Body of pancreas (tissue), 4 donors: ENCODE data around the gene ASB10. TPM values are rescaled to one million over a fixed set of nuclear protein-coding genes. Genes with fewer than 3 reads are reported as not detected.

Experiments
- ATAC-seq: fragments of 150-250 bp; one replicate; pipeline ENCODE4 v1.9.1; 2016
- DNase-seq, 4 donors: peaks; one replicate each; pipeline ENCODE4 v3.0.0-alpha.2; 2019
- H3K27ac ChIP-seq, 4 donors: fragments of 200-600 bp; sonication (generic); 1 replicate in 3 of 4; 2 replicates in 1 of 4; pipeline versions ENCODE4 v1.5.1 to v1.6.1; 2016 to 2019; ENCODE audit warnings: mild to moderate bottlenecking in 1 of 4, mixed read lengths in 1 of 4, moderate library complexity in 1 of 4
- H3K27me3 ChIP-seq, 2 donors: fragments of 200-600 bp; sonication (generic); one replicate each; pipeline ENCODE4 v1.6.0; 2016; ENCODE audit warnings: mild to moderate bottlenecking in 1 of 2
- H3K36me3 ChIP-seq, 2 donors: fragments of 200-600 bp; sonication (generic); replicated peaks in 1 of 2; 2 replicates each; pipeline ENCODE4 v1.5.1; 2016; ENCODE audit warnings: low read depth in 2 of 2; ENCODE audit not compliant: insufficient read depth in 1 of 2
- H3K4me1 ChIP-seq: fragments of 200-600 bp; sonication (generic); one replicate; pipeline ENCODE4 v1.6.0; 2016
- H3K4me3 ChIP-seq, 2 donors: fragments of 200-600 bp; sonication (generic); 1 replicate in 1 of 2; 2 replicates in 1 of 2; pipeline ENCODE4 v1.5.1; 2016 to 2019
- H3K9me3 ChIP-seq, 3 donors: fragments of 200-600 bp; sonication (generic); 1 replicate in 2 of 3; 2 replicates in 1 of 3; pipeline ENCODE4 v1.5.1; 2016
- CTCF ChIP-seq, 7 experiments: fragments of 450-650 bp in 4 of 7; fragments of 200-600 bp in 3 of 7; sonication (generic) in 3 of 7; IDR thresholded peaks; one replicate each; pipeline ENCODE4 v1.5.1; 2016 to 2019; ENCODE audit warnings: antibody characterized with exemption in 7 of 7
- POLR2A ChIP-seq, 3 donors: fragments of 450-650 bp; IDR thresholded peaks; one replicate each; pipeline ENCODE4 v1.6.1; 2016; ENCODE audit warnings: antibody characterized with exemption in 3 of 3, mild to moderate bottlenecking in 2 of 3
- WGBS, 2 donors: methylation state at CpG; one replicate each; pipeline ENCODE4 v1.1.5; 2017; 5-methylcytosine and 5-hydroxymethylcytosine counted together
- intact Hi-C: fragments of 100-400 bp; cut with DNase I; formaldehyde crosslinking; loops from one replicate; pipeline ENCODE4 v1.15.1; 2023
- total RNA-seq, 2 donors: library from RNA; depleted of rRNA; stranded (reverse); fragments of >200 nt; gene quantifications; one replicate each; pipeline ENCODE4 v1.1.0, GENCODE V29; 2016

ASB10 gene
- total RNA-seq, 2 donors from 2014 or later, result not detected

- TF ChIP-seq CTCF (IDR thresholded peaks at IDR 0.05) (no peak), POLR2A (IDR thresholded peaks at IDR 0.05) (no peak)
- WGBS, 2 donors, result 69 to 80% methylated on average over 1 of the region's 1 CpG
- H3K36me3 ChIP-seq, result no peaks in the 10 kb centered on the region
- H3K27me3 ChIP-seq, result peaks cover 0 to 15% of the 10 kb centered on the region in 2 donors
- intact Hi-C loops, result no loop called here
- no peaks in the 10 kb centered on the region for H3K9me3 ChIP-seq
- no peak overlapping the region for H3K27ac ChIP-seq
- ATAC-seq, result no peak
- no peak for DNase-seq
- peaks cover 2% of the 10 kb centered on the region for H3K4me1 ChIP-seq
- no peak overlapping the region for H3K4me3 ChIP-seq
Measured at GRCh38 chr7:151161757-151162156, 25.3 kb downstream of the ASB10 start.

- Histone ChIP-seq H3K27me3 (no peaks in the 10 kb centered on the region), H3K9me3 (no peaks in the 10 kb centered on the region), H3K36me3 (no peaks in the 10 kb centered on the region), H3K4me3 (no peak overlapping the region), H3K27ac (no peak overlapping the region), H3K4me1 (no peaks in the 10 kb centered on the region)
- 72 to 75% methylated on average over 7 of the region's 7 CpGs for WGBS, 2 donors
- ATAC-seq (no peak), DNase-seq (no peak)
- intact Hi-C loops, result no loop called here
- TF ChIP-seq POLR2A (IDR thresholded peaks at IDR 0.05), result no peak
- TF ChIP-seq CTCF (IDR thresholded peaks at IDR 0.05), result no peak
Measured at GRCh38 chr7:151157645-151158329, 29.3 kb downstream of the ASB10 start.

- WGBS, 2 donors, result 61 to 64% methylated on average over 6 of the region's 6 CpGs
- TF ChIP-seq POLR2A (IDR thresholded peaks at IDR 0.05) (no peak), CTCF (IDR thresholded peaks at IDR 0.05) (no peak)
- no peak for ATAC-seq
- Histone ChIP-seq H3K27ac (no peak overlapping the region), H3K4me3 (no peak overlapping the region), H3K9me3 (no peaks in the 10 kb centered on the region), H3K27me3 (no peaks in the 10 kb centered on the region), H3K4me1 (no peaks in the 10 kb centered on the region), H3K36me3 (no peaks in the 10 kb centered on the region)
- DNase-seq, result no peak
- intact Hi-C loops, result no loop called here
Measured at GRCh38 chr7:151152643-151153513, 34.2 kb downstream of the ASB10 start.

- DNase-seq, result no peak
Measured at GRCh38 chr7:151150388-151150787, 36.7 kb downstream of the ASB10 start.

More at GRCh38 chr7:151150388-151150787, 36.7 kb downstream of the ASB10 start:
- Histone ChIP-seq H3K4me1 (no peaks in the 10 kb centered on the region), H3K9me3 (no peaks in the 10 kb centered on the region), H3K4me3 (no peak overlapping the region), H3K27ac (no peak overlapping the region), H3K27me3 (no peaks in the 10 kb centered on the region), H3K36me3 (no peaks in the 10 kb centered on the region)
- TF ChIP-seq CTCF (IDR thresholded peaks at IDR 0.05) (no peak), POLR2A (IDR thresholded peaks at IDR 0.05) (no peak)
- intact Hi-C loops, result no loop called here
- 41 to 60% methylated on average over 3 of the region's 3 CpGs for WGBS, 2 donors
- no peak for ATAC-seq
